Sigmoid colon (tissue), 7 donors: ENCODE results near the gene AK8. TPM values are rescaled to one million over a fixed set of nuclear protein-coding genes. Genes with fewer than 3 reads are reported as not detected.
A peak's percentile ranks its signal among the peaks of the same experiment; 100 is the strongest.

Source experiments
- DNase-seq: peaks from one replicate; pipeline ENCODE4 v3.0.0-alpha.2; 2019
- H3K27ac ChIP-seq, 4 donors: fragments of 200-600 bp; sonication (generic); one replicate each; pipeline ENCODE4 v1.5.1; 2016 to 2019; ENCODE audit warnings: mild to moderate bottlenecking in 1 of 4
- H3K27me3 ChIP-seq, 3 donors: fragments of 200-600 bp; sonication (generic); one replicate each; pipeline ENCODE4 v1.5.1; 2019; ENCODE audit warnings: mild to moderate bottlenecking in 1 of 3
- H3K36me3 ChIP-seq, 4 donors: fragments of 200-600 bp; sonication (generic); one replicate each; pipeline ENCODE4 v1.5.1; 2016 to 2019
- H3K4me1 ChIP-seq, 4 donors: fragments of 200-600 bp; sonication (generic); one replicate each; pipeline ENCODE4 v1.5.1; 2017 to 2019
- H3K4me3 ChIP-seq, 4 donors: fragments of 200-600 bp; sonication (generic); one replicate each; pipeline ENCODE4 v1.5.1; 2017 to 2019; ENCODE audit warnings: mild to moderate bottlenecking in 2 of 4, moderate library complexity in 1 of 4
- H3K9me3 ChIP-seq, 4 donors: fragments of 200-600 bp in 3 of 4; sonication (generic) in 3 of 4; one replicate each; pipeline versions ENCODE4 v1.5.1 to v1.6.1; 2013 to 2019
- EP300 ChIP-seq, 4 donors: sonication (generic); formaldehyde crosslinking; IDR thresholded peaks; one replicate each; pipeline ENCODE4 v1.6.1; 2017; ENCODE audit warnings: antibody characterized with exemption in 4 of 4
- POLR2A ChIP-seq, 2 donors: fragments of 450-650 bp; IDR thresholded peaks; one replicate each; pipeline ENCODE4 v1.6.1; 2016; ENCODE audit warnings: antibody characterized with exemption in 2 of 2, mild to moderate bottlenecking in 2 of 2, moderate library complexity in 2 of 2
- POLR2AphosphoS5 ChIP-seq, 4 donors: sonication (generic); formaldehyde crosslinking; IDR thresholded peaks; one replicate each; pipeline ENCODE4 v1.6.1; 2017; ENCODE audit warnings: antibody characterized with exemption in 4 of 4
- WGBS, 2 donors: extraction: QIAGEN DNeasy Blood & Tissue Kit; methylation state at CpG; one replicate each; pipeline ENCODE4 v1.1.7; 2013; 5-methylcytosine and 5-hydroxymethylcytosine counted together
- intact Hi-C: fragments of 100-400 bp; cut with DNase I; formaldehyde crosslinking; loops from one replicate; pipeline ENCODE4 v1.15.1; 2023
- polyA plus RNA-seq, 3 donors: library from polyadenylated mRNA; stranded (reverse); fragments of 200-250 nt; gene quantifications; one replicate each; pipeline ENCODE4 v1.2.3, GENCODE V29; 2013
- total RNA-seq, 4 donors: library from RNA; depleted of rRNA; stranded (reverse); fragments of >200 nt; gene quantifications; one replicate each; pipeline ENCODE4 v1.1.0, GENCODE V29; 2016
- TF ChIP-seq, protein P1 (sequence below), 4 experiments: fragments of 450-650 bp in 3 of 4; fragments of 200-600 bp in 1 of 4; IDR thresholded peaks; one replicate each; pipeline ENCODE4 v1.5.1; 2016 to 2019; ENCODE audit warnings: antibody characterized with exemption in 4 of 4, mild to moderate bottlenecking in 3 of 4, moderate library complexity in 2 of 4
- donor health status: healthy with polysubstance abuse.
- donor health status: Bipolar disorder and iron deficiency.
- donor health status: healthy.

AK8 gene
- total and polyA plus RNA-seq, 7 donors, result 0.25 to 1.2 (median 0.59) TPM; not detected in 3

DNA sequence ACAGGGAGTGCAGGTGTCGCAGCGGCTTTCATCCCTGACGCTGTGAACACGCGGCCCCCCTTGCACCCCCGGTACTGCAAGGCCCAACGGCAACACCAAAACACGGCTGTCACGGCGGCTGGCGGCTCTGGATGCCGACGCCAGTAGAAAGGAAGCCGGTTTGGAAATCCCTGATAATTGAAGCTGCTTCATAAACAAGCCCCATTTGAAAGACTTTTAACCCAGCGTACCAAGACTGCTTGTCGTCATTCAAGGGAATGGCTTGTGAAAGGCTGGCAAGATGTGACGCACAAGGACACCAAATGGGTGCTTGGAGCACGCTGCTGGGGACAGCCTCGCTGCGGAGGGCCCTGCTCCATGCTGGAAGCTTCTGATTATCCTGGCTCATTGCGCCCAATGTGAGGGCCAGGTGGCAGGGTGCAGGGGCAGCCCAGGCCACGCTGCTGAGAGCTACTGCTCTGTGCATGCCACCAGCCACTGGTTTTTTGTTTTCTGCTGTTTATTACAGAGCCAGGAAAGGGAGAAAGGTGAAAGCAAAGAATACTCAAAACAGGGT, 144.7 kb downstream of the AK8 start:
- Histone ChIP-seq H3K4me1 (no peaks in the 10 kb centered on the region), H3K36me3 (no peaks in the 10 kb centered on the region), H3K27me3 (peaks cover 0 to 9% (median 0%) of the 10 kb centered on the region in 3 donors), H3K4me3 (no peak overlapping the region), H3K9me3 (no peaks in the 10 kb centered on the region), H3K27ac (no peak overlapping the region)
- DNase-seq, result no peak
- WGBS, 2 donors, result 78 to 81% methylated on average over 22 of the region's 22 CpGs
- intact Hi-C loops, result no loop called here
- TF ChIP-seq POLR2A (IDR thresholded peaks at IDR 0.05), result no peak

DNA sequence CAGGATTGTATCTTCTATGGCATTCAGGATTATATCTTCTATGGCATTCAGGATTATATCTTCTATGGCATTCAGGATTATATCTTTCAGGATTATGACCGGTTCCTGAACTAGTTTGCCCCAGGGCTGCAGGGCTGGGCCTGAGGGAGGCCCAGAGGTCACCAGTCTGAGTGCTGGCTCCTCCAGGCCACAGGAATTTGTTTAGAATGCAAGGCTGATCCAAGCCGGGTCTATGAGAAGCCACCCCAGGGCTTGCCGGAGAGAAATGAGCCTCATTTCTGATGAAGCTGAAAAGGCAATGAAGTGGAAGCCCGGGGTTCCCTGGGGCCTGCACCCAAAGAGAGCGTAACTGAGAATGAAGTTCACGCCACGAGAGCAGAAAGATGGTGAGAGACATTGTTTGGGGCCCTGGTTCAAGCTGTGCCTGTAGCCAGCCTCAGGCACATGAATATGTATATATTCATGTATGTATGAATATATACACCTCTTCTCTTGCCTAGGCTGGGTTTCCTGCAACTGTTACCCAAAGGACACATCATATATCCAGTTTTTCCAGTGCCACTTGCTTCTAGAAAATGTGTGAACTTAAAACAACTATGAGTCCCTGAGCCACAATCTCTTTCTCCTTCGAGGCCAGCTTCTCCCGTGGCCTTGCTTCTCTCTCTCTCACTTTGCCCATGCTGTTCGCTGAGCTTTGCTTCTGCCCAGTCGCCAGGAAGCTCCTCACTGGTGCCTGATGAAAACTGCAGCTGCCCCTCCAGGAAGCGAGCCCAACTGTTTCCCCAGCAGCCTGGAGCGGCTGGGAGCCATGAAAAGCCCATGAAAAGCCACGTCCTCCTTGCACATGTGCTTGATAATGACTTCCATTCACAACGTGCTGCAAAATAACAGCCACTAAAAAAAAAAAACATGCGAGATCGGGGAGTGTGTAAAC, 145.5 kb downstream of the AK8 start:
- DNase-seq, result no peak
- H3K27ac ChIP-seq, result no peak overlapping the region
- no peaks in the 10 kb centered on the region for H3K36me3 ChIP-seq
- H3K4me3 ChIP-seq, result no peak overlapping the region
- 70 to 71% methylated on average over 17 of the region's 17 CpGs for WGBS, 2 donors
- TF ChIP-seq, protein P1, sequence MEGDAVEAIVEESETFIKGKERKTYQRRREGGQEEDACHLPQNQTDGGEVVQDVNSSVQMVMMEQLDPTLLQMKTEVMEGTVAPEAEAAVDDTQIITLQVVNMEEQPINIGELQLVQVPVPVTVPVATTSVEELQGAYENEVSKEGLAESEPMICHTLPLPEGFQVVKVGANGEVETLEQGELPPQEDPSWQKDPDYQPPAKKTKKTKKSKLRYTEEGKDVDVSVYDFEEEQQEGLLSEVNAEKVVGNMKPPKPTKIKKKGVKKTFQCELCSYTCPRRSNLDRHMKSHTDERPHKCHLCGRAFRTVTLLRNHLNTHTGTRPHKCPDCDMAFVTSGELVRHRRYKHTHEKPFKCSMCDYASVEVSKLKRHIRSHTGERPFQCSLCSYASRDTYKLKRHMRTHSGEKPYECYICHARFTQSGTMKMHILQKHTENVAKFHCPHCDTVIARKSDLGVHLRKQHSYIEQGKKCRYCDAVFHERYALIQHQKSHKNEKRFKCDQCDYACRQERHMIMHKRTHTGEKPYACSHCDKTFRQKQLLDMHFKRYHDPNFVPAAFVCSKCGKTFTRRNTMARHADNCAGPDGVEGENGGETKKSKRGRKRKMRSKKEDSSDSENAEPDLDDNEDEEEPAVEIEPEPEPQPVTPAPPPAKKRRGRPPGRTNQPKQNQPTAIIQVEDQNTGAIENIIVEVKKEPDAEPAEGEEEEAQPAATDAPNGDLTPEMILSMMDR (IDR thresholded peaks at IDR 0.05), result no peak
- TF ChIP-seq POLR2A (IDR thresholded peaks at IDR 0.05) (no peak), EP300 (IDR thresholded peaks at IDR 0.05) (no peak), POLR2AphosphoS5 (IDR thresholded peaks at IDR 0.05) (no peak)
- H3K4me1 ChIP-seq, result no peaks in the 10 kb centered on the region
- peaks cover 0 to 9% (median 0%) of the 10 kb centered on the region in 3 donors for H3K27me3 ChIP-seq
- no peaks in the 10 kb centered on the region for H3K9me3 ChIP-seq
- intact Hi-C loops, result no loop called here

DNA sequence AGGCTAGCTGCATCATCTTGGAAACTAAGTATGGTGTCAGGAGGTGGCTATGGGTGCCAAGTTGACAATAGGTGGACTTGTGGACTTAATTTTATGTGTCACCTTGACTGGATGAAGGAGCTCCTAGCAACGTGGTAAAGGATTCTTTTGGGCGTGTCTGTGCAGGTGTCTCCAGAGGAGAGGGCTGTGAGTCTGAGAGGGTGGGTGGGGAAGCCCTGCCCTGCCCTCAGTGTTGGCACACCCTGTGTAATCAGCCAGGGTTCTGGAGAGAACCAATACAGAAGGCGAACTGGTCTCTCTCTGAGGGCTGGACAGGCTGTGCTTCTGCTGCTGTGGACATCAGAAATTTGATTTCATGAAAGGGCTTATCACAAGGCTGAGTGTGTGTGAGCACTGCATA, 146.9 kb downstream of the AK8 start:
- no peaks in the 10 kb centered on the region for H3K4me1 ChIP-seq
- H3K9me3 ChIP-seq, result no peaks in the 10 kb centered on the region
- DNase-seq, result no peak
- no peaks in the 10 kb centered on the region for H3K36me3 ChIP-seq
- TF ChIP-seq POLR2AphosphoS5 (IDR thresholded peaks at IDR 0.05) (no peak), EP300 (IDR thresholded peaks at IDR 0.05) (no peak), POLR2A (IDR thresholded peaks at IDR 0.05) (no peak)
- TF ChIP-seq, protein P1 (IDR thresholded peaks at IDR 0.05), result no peak
- H3K4me3 ChIP-seq, result no peak overlapping the region
- no peak overlapping the region for H3K27ac ChIP-seq
- intact Hi-C loops, result no loop called here
- WGBS, 2 donors, result 15 to 60% methylated on average over 3 of the region's 3 CpGs
- peaks cover 0 to 9% (median 0%) of the 10 kb centered on the region in 3 donors for H3K27me3 ChIP-seq

DNA sequence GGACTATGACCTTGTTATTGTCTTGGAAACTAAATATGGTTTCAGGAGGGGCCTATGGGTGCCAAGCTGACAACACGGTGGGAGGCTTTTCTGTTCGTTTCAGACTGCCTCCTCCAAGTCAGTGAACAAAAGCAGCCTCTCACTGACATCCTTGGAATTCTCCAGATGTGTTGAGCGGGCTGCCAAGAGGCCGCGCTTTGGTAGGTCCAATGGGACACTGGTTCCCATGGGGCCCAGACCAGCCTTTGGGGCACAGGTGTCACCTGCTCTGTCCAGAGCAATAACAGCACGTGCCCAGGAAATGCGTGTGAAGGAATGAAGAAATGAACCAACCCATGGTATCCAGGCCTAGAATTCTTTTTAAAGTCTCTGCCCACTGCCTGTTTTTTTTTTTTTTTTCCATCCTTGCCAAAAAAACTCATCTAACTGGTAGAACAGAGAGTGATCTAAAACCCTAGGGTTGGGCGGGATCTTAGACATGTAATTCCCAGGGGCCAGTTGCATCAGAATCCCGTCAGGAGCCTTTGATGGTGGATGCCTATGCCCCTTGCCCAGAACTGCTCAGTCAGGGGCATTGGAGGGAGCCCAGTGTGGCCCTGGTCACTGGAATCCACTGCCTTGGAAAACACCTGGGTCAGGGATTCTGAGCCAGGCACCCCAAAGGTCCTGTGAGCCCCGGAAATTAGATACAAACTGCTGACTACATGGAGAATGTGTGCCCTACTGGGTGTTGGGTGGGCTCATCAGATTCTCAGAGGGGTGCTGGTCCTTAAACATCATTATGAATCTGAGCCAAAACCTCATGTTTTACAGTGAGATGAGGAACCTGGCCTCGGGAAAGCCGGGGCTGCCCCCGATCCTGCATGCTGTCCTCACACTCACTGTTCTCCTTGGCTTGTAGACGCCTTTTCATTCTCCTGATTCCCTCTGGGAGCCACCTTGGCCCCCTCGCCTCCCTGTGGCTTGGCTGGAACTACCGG, 147.7 kb downstream of the AK8 start:
- H3K4me1 ChIP-seq, result no peaks in the 10 kb centered on the region
- H3K27ac ChIP-seq, result no peak overlapping the region
- intact Hi-C loops, result no loop called here
- H3K9me3 ChIP-seq, result no peaks in the 10 kb centered on the region
- WGBS, 2 donors, result 88 to 92% methylated on average over 16 of the region's 16 CpGs
- DNase-seq, result peak; percentile 21
- TF ChIP-seq POLR2A (IDR thresholded peaks at IDR 0.05) (no peak), EP300 (IDR thresholded peaks at IDR 0.05) (no peak), POLR2AphosphoS5 (IDR thresholded peaks at IDR 0.05) (no peak)
- TF ChIP-seq, protein P1 (IDR thresholded peaks at IDR 0.05), result no peak
- no peak overlapping the region for H3K4me3 ChIP-seq
- peaks cover 0 to 9% (median 0%) of the 10 kb centered on the region in 3 donors for H3K27me3 ChIP-seq
- H3K36me3 ChIP-seq, result no peaks in the 10 kb centered on the region
